Heart right ventricle (tissue), 16 donors: ENCODE results near the gene NEDD4L. TPM values are rescaled to one million over a fixed set of nuclear protein-coding genes. Genes with fewer than 3 reads are reported as not detected.

Experiments
- ATAC-seq, 8 donors: fragments of 200-7000 bp; cut with Tn5 transposase; one replicate each; pipeline ENCODE4 v1.9.1; 2020; ENCODE audit warnings: mild to moderate bottlenecking in 8 of 8, moderate library complexity in 8 of 8, moderate number of reproducible peaks in 1 of 8
- DNase-seq, 2 donors: peaks; one replicate each; pipeline ENCODE4 v3.0.0-alpha.2; 2020
- H3K27ac ChIP-seq, 10 donors: fragments of 200-600 bp; sonication (generic) in 2 of 10; one replicate each; pipeline versions ENCODE4 v1.5.0 to v1.8.0; 2020 to 2022; ENCODE audit warnings: mild to moderate bottlenecking in 3 of 10
- H3K27me3 ChIP-seq, 7 donors: fragments of 200-600 bp; one replicate each; pipeline ENCODE4 v1.8.0; 2021 to 2022; ENCODE audit warnings: mild to moderate bottlenecking in 2 of 7
- H3K36me3 ChIP-seq, 9 donors: fragments of 200-600 bp; sonication (generic) in 1 of 9; one replicate each; pipeline versions ENCODE4 v1.5.0 to v1.8.0; 2020 to 2022; ENCODE audit warnings: mild to moderate bottlenecking in 2 of 9
- H3K4me1 ChIP-seq, 9 donors: fragments of 200-600 bp; sonication (generic) in 1 of 9; one replicate each; pipeline versions ENCODE4 v1.5.0 to v1.8.0; 2020 to 2022; ENCODE audit warnings: mild to moderate bottlenecking in 4 of 9
- H3K4me3 ChIP-seq, 10 donors: fragments of 200-600 bp; sonication (generic) in 2 of 10; one replicate each; pipeline versions ENCODE4 v1.5.0 to v1.8.0; 2020 to 2022; ENCODE audit warnings: mild to moderate bottlenecking in 7 of 10, moderate library complexity in 2 of 10
- H3K9me3 ChIP-seq, 11 donors: fragments of 200-600 bp in 10 of 11; sonication (generic) in 2 of 11; one replicate each; pipeline versions ENCODE4 v1.5.0 to v1.8.0; 2013 to 2022; ENCODE audit warnings: mild to moderate bottlenecking in 2 of 11, control low read depth in 1 of 11, moderate library complexity in 1 of 11
- CTCF ChIP-seq, 9 donors: fragments of 200-600 bp; sonication (generic) in 2 of 9; IDR thresholded peaks; one replicate each; pipeline versions ENCODE4 v1.5.0 to v1.8.0; 2021 to 2022; ENCODE audit warnings: antibody characterized with exemption in 9 of 9, mild to moderate bottlenecking in 5 of 9, moderate library complexity in 1 of 9
- WGBS, 2 donors: extraction: QIAGEN DNeasy Blood & Tissue Kit; methylation state at CpG; one replicate each; pipeline ENCODE4 v1.1.7; 2013; ENCODE audit warnings: inconsistent platforms in 1 of 2; 5-methylcytosine and 5-hydroxymethylcytosine counted together
- intact Hi-C, 10 donors: fragments of 100-400 bp; cut with DNase I; formaldehyde crosslinking; loops; one replicate each; pipeline versions ENCODE4 v1.11.1 to v1.14.2; 2022
- polyA plus RNA-seq, 2 donors: library from polyadenylated mRNA; stranded (reverse); fragments of 200-250 nt; gene quantifications; one replicate each; pipeline ENCODE4 v1.2.3, GENCODE V29; 2013
- total RNA-seq, 10 donors: library from RNA; stranded (reverse); fragmentation: NEBNext Ultra II Directional in 3 of 10; extraction: Animal tissue kit (Norgen Biotek cat#: 25700) in 3 of 10; gene quantifications; one replicate each; pipeline versions ENCODE4 v1.2.1 to v1.2.4, GENCODE V29; 2021 to 2023
- donor health status: Arrhythmogenic right ventricular cardiomyopathy.
- donor health status: ischemic (EF 13 %, LVEDD 7.1; RV severe dilation, severe dysfunction).
- donor health status: healthy with polysubstance abuse.
- donor health status: DM: no; HTN: yes; CAD: no.
- donor health status: DM: no; HTN: no; CAD: no.
- donor health status: ischemic (EF 25% LVEDD 6.9; RV normal size, moderate dysfunction).
- donor health status: ischemic (EF 25% LVEDD 5.7; RV mildly dilated, moderate dysfunction).
- donor health status: healthy.
- donor health status: DM: yes; HTN: yes; CAD: no.
- donor health status: Ischemic cardiomyopathy.
- donor health status: ischemic (EF 35%, LVEDD 5.7; RV mildly dilated, moderate dysfunction).
- donor health status: nonischemic (EF 11% LVEDD 7.7; RV severe dilation, severe dysfunction).
- donor health status: DM: yes; HTN: yes; CAD: no.
- donor health status: PGD.
- donor health status: ischemic (EF 29% LVEDD 5.4; RV normal size, mild dysfunction).
- donor health status: nonischemic (EF 23%, LVEDD 6.1; RV moderate dilation, normal function).

NEDD4L gene
- total and polyA plus RNA-seq, 12 donors: 9.6 to 67.1 (median 49.4) TPM

GRCh38 chr18:58218117-58218516, 174.1 kb downstream of the NEDD4L start:
- TF ChIP-seq CTCF (IDR thresholded peaks at IDR 0.05): no peak
- peaks cover 0 to 24% (median 0%) of the 10 kb centered on the region in 7 donors for H3K27me3 ChIP-seq
- H3K4me1 ChIP-seq: peaks cover 0 to 34% (median 3%) of the 10 kb centered on the region in 9 donors
- H3K4me3 ChIP-seq: no peak overlapping the region
- WGBS, 2 donors: 74 to 76% methylated on average over 1 of the region's 1 CpG
- ATAC-seq: no peak
- no peak overlapping the region for H3K27ac ChIP-seq
- intact Hi-C loops: no loop called here
- no peaks in the 10 kb centered on the region for H3K36me3 ChIP-seq
- no peaks in the 10 kb centered on the region for H3K9me3 ChIP-seq
- no peak for DNase-seq

- H3K9me3 ChIP-seq: no peaks in the 10 kb centered on the region
- WGBS, 2 donors: 87% methylated on average over 12 of the region's 12 CpGs
- no peak for DNase-seq
- TF ChIP-seq CTCF (IDR thresholded peaks at IDR 0.05): no peak
- H3K27me3 ChIP-seq: peaks cover 0 to 16% (median 0%) of the 10 kb centered on the region in 7 donors
- H3K4me3 ChIP-seq: no peak overlapping the region
- ATAC-seq: no peak
- intact Hi-C loops: no loop called here
- H3K27ac ChIP-seq: no peak overlapping the region
- H3K4me1 ChIP-seq: peaks cover 5 to 45% (median 19%) of the 10 kb centered on the region in 9 donors
- H3K36me3 ChIP-seq: no peaks in the 10 kb centered on the region
Measured at GRCh38 chr18:58221060-58221725, 177.2 kb downstream of the NEDD4L start.

- H3K4me1 ChIP-seq: peaks cover 5 to 45% (median 19%) of the 10 kb centered on the region in 9 donors
- ATAC-seq (no peak), DNase-seq (no peak)
- no peaks in the 10 kb centered on the region for H3K9me3 ChIP-seq
- WGBS, 2 donors: 85% methylated on average over 3 of the region's 3 CpGs
- intact Hi-C loops: no loop called here
- no peak for TF ChIP-seq CTCF (IDR thresholded peaks at IDR 0.05)
- H3K27ac ChIP-seq: no peak overlapping the region
- H3K4me3 ChIP-seq: no peak overlapping the region
- H3K36me3 ChIP-seq: no peaks in the 10 kb centered on the region
- H3K27me3 ChIP-seq: peaks cover 0 to 3% (median 0%) of the 10 kb centered on the region in 7 donors
Measured at GRCh38 chr18:58222432-58223125, 178.6 kb downstream of the NEDD4L start.

- H3K27me3 ChIP-seq: peaks cover 0 to 3% (median 0%) of the 10 kb centered on the region in 7 donors
- H3K36me3 ChIP-seq: no peaks in the 10 kb centered on the region
- TF ChIP-seq CTCF (IDR thresholded peaks at IDR 0.05): no peak
- H3K27ac ChIP-seq: peak overlapping the region; percentile 50 to 89 (median 79)
- H3K9me3 ChIP-seq: no peaks in the 10 kb centered on the region
- 33 to 34% methylated on average over 15 of the region's 15 CpGs for WGBS, 2 donors
- H3K4me3 ChIP-seq: peak overlapping the region in 2 of 10 donors; percentile 16 to 18
- intact Hi-C loops: no loop called here
- peaks cover 5 to 36% (median 19%) of the 10 kb centered on the region in 9 donors for H3K4me1 ChIP-seq
- DNase-seq (peak in 1 of 2 donors; percentile 71), ATAC-seq (peak; percentile 85 to 97 (median 91))
Measured at GRCh38 chr18:58223717-58224424, 179.8 kb downstream of the NEDD4L start.
